Left lung (tissue), 10 donors: ENCODE results near the gene BANP. TPM values are rescaled to one million over a fixed set of nuclear protein-coding genes. Genes with fewer than 3 reads are reported as not detected.
A peak's percentile ranks its signal among the peaks of the same experiment; 100 is the strongest.

ENCODE experiments used
- ATAC-seq: fragments of 200-7000 bp; cut with Tn5 transposase; one replicate; pipeline ENCODE4 v1.9.1; 2020; ENCODE audit warnings: moderate library complexity
- DNase-seq, 4 donors: peaks; one replicate each; pipeline ENCODE4 v3.0.0-alpha.2; 2013 to 2020
- H3K27ac ChIP-seq, 2 donors: fragments of 200-600 bp; sonication (generic) in 1 of 2; one replicate each; pipeline versions ENCODE4 v1.5.0 to v1.8.0; 2020 to 2021
- H3K27me3 ChIP-seq, 2 donors: fragments of 200-600 bp; sonication (generic) in 1 of 2; one replicate each; pipeline versions ENCODE4 v1.5.0 to v1.8.0; 2020 to 2021
- H3K36me3 ChIP-seq, 2 donors: fragments of 200-600 bp; sonication (generic) in 1 of 2; one replicate each; pipeline versions ENCODE4 v1.5.0 to v1.8.0; 2020 to 2021
- H3K4me1 ChIP-seq, 2 donors: fragments of 200-600 bp; one replicate each; pipeline ENCODE4 v1.8.0; 2021
- H3K4me3 ChIP-seq, 2 donors: fragments of 200-600 bp; sonication (generic) in 1 of 2; one replicate each; pipeline versions ENCODE4 v1.5.0 to v1.8.0; 2020 to 2021; ENCODE audit warnings: mild to moderate bottlenecking in 1 of 2
- H3K9me3 ChIP-seq, 2 donors: fragments of 200-600 bp; sonication (generic) in 1 of 2; one replicate each; pipeline versions ENCODE4 v1.5.0 to v1.8.0; 2020 to 2021
- intact Hi-C, 2 donors: fragments of 100-400 bp; cut with DNase I; formaldehyde crosslinking; loops; one replicate each; pipeline versions ENCODE4 v1.11.2 to v1.14.2; 2022
- polyA plus RNA-seq, 6 donors: library from polyadenylated mRNA; unstranded; fragments of 120-200 nt; gene quantifications; one replicate each; pipeline ENCODE4 v1.2.1, GENCODE V29; 2013; ENCODE audit not compliant: insufficient read length in 6 of 6
- total RNA-seq, 2 donors: library from RNA; stranded (reverse); fragmentation: NEBNext Ultra II Directional; extraction: Animal tissue kit (Norgen Biotek cat#: 25700); gene quantifications; one replicate each; pipeline ENCODE4 v1.2.1, GENCODE V29; 2021
- TF ChIP-seq, protein P1 (sequence below), 2 donors: fragments of 200-600 bp; sonication (generic) in 1 of 2; IDR thresholded peaks; one replicate each; pipeline versions ENCODE4 v1.5.0 to v1.8.0; 2021; ENCODE audit warnings: antibody characterized with exemption in 2 of 2
- donor health status: DM: no; HTN: yes; CAD: no.
- donor health status: DM: no; HTN: no; CAD: no.

The BANP gene
- total and polyA plus RNA-seq, 8 donors: 19.3 to 35.9 (median 23.8) TPM

DNA sequence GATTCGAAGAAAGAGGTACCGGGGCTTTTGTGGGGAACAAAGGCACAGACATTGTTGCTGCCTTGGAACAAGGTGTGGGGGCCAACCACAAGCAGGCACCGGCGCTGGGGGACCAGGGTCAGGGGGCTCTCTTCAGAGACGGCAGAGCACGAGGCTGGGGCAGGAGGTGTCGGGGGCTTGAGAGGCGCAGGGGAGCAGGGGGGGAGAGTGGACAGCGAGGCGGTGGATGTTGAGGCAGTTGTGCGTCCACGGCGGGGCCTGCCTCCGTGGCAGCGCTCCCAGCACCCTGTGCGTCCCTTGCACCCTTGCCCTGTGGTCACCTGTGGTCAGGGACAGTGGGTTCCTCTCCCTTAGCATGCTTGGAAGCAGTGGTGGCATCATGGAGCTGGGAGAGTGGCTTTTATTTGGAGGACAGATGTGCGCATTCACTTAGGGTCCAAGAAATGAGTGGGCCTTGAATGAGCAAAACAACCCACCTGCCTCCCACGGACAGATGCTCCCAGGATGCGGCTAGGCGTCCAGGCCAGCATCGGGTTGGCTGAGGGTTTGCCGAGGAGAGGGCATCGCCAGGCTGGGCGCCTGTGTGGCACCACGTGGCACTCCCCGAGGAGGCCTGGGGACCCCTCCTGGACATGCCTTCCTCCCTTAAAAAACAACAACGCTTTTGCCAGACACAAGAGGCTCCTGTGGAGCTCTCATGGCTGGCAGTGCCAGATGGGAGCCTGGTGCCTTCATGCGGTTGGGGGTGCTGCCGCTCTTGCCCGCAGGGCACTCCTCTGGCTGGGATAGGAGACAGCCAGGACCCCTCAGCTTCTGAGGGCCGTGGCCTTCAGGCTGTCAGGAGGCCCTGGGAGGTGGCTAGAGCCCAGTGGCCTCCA lies 113.0 kb downstream of the BANP start:
- peak in 1 of 4 donors; percentile 60 for DNase-seq

GRCh38 chr16:88064889-88065746 lies 113.9 kb downstream of the BANP start:
- peak in 1 of 4 donors; percentile 11 for DNase-seq
- H3K4me3 ChIP-seq: no peak overlapping the region
- TF ChIP-seq, protein P1, sequence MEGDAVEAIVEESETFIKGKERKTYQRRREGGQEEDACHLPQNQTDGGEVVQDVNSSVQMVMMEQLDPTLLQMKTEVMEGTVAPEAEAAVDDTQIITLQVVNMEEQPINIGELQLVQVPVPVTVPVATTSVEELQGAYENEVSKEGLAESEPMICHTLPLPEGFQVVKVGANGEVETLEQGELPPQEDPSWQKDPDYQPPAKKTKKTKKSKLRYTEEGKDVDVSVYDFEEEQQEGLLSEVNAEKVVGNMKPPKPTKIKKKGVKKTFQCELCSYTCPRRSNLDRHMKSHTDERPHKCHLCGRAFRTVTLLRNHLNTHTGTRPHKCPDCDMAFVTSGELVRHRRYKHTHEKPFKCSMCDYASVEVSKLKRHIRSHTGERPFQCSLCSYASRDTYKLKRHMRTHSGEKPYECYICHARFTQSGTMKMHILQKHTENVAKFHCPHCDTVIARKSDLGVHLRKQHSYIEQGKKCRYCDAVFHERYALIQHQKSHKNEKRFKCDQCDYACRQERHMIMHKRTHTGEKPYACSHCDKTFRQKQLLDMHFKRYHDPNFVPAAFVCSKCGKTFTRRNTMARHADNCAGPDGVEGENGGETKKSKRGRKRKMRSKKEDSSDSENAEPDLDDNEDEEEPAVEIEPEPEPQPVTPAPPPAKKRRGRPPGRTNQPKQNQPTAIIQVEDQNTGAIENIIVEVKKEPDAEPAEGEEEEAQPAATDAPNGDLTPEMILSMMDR (IDR thresholded peaks at IDR 0.05): no peak
- no peak overlapping the region for H3K27ac ChIP-seq
- H3K36me3 ChIP-seq: peaks cover 0 to 85% of the 10 kb centered on the region in 2 donors
- no peaks in the 10 kb centered on the region for H3K4me1 ChIP-seq
- H3K9me3 ChIP-seq: no peaks in the 10 kb centered on the region
- intact Hi-C loops: no loop called here
- no peak for ATAC-seq
- H3K27me3 ChIP-seq: no peaks in the 10 kb centered on the region

More for the DNA sequence above, 113.0 kb downstream of the BANP start:
- TF ChIP-seq, protein P1 (IDR thresholded peaks at IDR 0.05): no peak
- no peak overlapping the region for H3K27ac ChIP-seq
- H3K27me3 ChIP-seq: no peaks in the 10 kb centered on the region
- ATAC-seq: no peak
- H3K36me3 ChIP-seq: peaks cover 0 to 85% of the 10 kb centered on the region in 2 donors
- H3K9me3 ChIP-seq: no peaks in the 10 kb centered on the region
- intact Hi-C loops: no loop called here
- H3K4me3 ChIP-seq: no peak overlapping the region
- H3K4me1 ChIP-seq: no peaks in the 10 kb centered on the region

DNA sequence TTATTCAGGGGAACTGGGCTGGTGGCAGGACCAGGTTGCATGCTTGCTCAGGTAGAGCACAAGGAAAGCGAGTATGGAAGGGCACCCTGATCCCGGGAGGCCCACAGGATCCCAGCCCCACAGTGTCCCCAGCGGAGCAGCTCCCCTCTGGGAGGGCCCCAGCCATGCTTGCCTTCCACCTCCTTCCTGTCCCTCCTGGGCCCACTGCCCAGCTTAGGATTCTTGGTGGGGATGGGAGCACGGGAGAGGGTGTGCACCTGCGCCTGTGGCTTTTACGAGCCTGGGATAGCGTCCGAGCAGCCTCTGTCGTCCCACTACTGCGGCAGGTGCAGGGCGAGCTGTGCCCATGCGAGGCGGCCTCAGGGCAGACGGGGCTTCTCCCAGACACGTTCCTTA lies 114.5 kb downstream of the BANP start:
- H3K4me1 ChIP-seq: no peaks in the 10 kb centered on the region
- intact Hi-C loops: no loop called here
- H3K27ac ChIP-seq: no peak overlapping the region
- H3K4me3 ChIP-seq: no peak overlapping the region
- peak in 1 of 4 donors; percentile 41 for DNase-seq
- no peak for ATAC-seq
- no peaks in the 10 kb centered on the region for H3K27me3 ChIP-seq
- no peaks in the 10 kb centered on the region for H3K9me3 ChIP-seq
- TF ChIP-seq, protein P1 (IDR thresholded peaks at IDR 0.05): no peak
- peaks cover 0 to 85% of the 10 kb centered on the region in 2 donors for H3K36me3 ChIP-seq

- intact Hi-C loops: no loop called here
- Histone ChIP-seq H3K27me3 (no peaks in the 10 kb centered on the region), H3K4me1 (no peaks in the 10 kb centered on the region), H3K36me3 (peaks cover 0 to 85% of the 10 kb centered on the region in 2 donors), H3K27ac (no peak overlapping the region), H3K4me3 (no peak overlapping the region), H3K9me3 (no peaks in the 10 kb centered on the region)
- DNase-seq (no peak), ATAC-seq (no peak)
- TF ChIP-seq, protein P1 (IDR thresholded peaks at IDR 0.05): no peak
Observed at GRCh38 chr16:88066234-88066633, 115.0 kb downstream of the BANP start.
